PFSK-1 (cell line): ENCODE results near the gene PDE4B.

ENCODE experiments used
- FOXP2 ChIP-seq: optimal IDR thresholded peaks from 2 replicates; pipeline ENCODE3; 2011; ENCODE audit warnings: borderline replicate concordance, control low read depth, inconsistent platforms; ENCODE audit not compliant: insufficient read depth; ENCODE audit errors: extremely low read length, extremely low read depth
- POLR2AphosphoS5 ChIP-seq: IDR thresholded peaks from 2 replicates; pipeline ENCODE4 v1.6.1; 2012; ENCODE audit warnings: low read depth, mild to moderate bottlenecking, control low read depth, low read length, moderate library complexity
- SIN3A ChIP-seq: IDR thresholded peaks from 2 replicates; pipeline ENCODE4 v1.6.1; 2012; ENCODE audit warnings: mild to moderate bottlenecking, low read length, moderate library complexity, borderline replicate concordance; ENCODE audit not compliant: insufficient read depth
- TAF1 ChIP-seq: IDR thresholded peaks from 2 replicates; pipeline ENCODE4 v1.6.1; 2012; ENCODE audit warnings: low read length, control low read depth, borderline replicate concordance; ENCODE audit not compliant: insufficient read depth
- TF ChIP-seq, protein P1 (sequence below), 2 experiments: IDR thresholded peaks; 2 replicates each; pipeline versions ENCODE4 v1.6.1 to v1.8.0; 2011 to 2012; ENCODE audit warnings: low read depth in 2 of 2, low read length in 2 of 2, control low read depth in 1 of 2, inconsistent platforms in 1 of 2, mild to moderate bottlenecking in 1 of 2, moderate library complexity in 1 of 2; ENCODE audit not compliant: insufficient read depth in 1 of 2

PDE4B gene

DNA sequence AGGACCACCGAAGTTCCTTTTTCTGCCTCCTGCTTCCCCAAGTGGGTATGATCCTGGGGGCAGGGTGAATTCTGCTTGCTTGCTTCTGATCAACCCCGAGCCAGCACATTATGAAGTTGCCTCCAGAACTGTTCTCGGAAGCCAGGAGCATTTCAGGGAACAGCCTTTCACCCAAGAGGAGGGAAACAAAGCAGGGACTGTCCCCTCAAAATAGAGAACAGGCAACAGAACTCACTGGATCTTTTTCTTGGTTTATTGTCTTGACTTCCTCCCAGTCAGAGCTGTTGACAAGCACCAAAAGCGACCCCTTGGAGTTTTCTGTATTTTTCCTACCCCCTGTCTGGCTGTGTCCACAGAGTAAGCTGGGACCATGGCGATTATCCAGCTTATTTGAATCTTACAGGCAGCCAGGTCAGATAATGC, 482.9 kb downstream of the PDE4B start:
- TF ChIP-seq FOXP2, result no peak
- TF ChIP-seq POLR2AphosphoS5, result no peak
- TF ChIP-seq, protein P1, sequence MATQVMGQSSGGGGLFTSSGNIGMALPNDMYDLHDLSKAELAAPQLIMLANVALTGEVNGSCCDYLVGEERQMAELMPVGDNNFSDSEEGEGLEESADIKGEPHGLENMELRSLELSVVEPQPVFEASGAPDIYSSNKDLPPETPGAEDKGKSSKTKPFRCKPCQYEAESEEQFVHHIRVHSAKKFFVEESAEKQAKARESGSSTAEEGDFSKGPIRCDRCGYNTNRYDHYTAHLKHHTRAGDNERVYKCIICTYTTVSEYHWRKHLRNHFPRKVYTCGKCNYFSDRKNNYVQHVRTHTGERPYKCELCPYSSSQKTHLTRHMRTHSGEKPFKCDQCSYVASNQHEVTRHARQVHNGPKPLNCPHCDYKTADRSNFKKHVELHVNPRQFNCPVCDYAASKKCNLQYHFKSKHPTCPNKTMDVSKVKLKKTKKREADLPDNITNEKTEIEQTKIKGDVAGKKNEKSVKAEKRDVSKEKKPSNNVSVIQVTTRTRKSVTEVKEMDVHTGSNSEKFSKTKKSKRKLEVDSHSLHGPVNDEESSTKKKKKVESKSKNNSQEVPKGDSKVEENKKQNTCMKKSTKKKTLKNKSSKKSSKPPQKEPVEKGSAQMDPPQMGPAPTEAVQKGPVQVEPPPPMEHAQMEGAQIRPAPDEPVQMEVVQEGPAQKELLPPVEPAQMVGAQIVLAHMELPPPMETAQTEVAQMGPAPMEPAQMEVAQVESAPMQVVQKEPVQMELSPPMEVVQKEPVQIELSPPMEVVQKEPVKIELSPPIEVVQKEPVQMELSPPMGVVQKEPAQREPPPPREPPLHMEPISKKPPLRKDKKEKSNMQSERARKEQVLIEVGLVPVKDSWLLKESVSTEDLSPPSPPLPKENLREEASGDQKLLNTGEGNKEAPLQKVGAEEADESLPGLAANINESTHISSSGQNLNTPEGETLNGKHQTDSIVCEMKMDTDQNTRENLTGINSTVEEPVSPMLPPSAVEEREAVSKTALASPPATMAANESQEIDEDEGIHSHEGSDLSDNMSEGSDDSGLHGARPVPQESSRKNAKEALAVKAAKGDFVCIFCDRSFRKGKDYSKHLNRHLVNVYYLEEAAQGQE (IDR thresholded peaks at IDR 0.05; ENCODE audit: insufficient read depth in 1 of 2, low read depth in 2 of 2, low read length in 2 of 2), result no peak
- TF ChIP-seq TAF1, result no peak
- TF ChIP-seq SIN3A, result no peak

DNA sequence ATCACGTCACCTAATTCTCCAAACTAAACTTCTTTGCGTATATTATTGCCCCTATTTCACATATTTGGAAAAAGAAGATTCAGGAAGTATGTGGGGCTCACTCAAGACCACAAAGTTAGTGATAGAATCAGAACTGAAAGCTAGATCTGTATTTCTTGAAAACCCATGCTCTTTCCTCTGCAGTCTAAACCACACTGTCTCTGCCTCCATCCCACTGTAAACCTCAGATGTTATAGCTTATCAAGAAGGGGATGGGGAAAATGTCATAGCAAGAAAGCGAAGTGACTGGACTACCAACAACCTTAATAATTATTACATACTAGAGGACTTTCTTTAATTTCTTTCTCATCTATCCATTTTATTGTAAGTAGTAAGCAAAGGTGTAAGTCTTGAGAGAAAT, 483.5 kb downstream of the PDE4B start:
- TF ChIP-seq POLR2AphosphoS5, result no peak

DNA sequence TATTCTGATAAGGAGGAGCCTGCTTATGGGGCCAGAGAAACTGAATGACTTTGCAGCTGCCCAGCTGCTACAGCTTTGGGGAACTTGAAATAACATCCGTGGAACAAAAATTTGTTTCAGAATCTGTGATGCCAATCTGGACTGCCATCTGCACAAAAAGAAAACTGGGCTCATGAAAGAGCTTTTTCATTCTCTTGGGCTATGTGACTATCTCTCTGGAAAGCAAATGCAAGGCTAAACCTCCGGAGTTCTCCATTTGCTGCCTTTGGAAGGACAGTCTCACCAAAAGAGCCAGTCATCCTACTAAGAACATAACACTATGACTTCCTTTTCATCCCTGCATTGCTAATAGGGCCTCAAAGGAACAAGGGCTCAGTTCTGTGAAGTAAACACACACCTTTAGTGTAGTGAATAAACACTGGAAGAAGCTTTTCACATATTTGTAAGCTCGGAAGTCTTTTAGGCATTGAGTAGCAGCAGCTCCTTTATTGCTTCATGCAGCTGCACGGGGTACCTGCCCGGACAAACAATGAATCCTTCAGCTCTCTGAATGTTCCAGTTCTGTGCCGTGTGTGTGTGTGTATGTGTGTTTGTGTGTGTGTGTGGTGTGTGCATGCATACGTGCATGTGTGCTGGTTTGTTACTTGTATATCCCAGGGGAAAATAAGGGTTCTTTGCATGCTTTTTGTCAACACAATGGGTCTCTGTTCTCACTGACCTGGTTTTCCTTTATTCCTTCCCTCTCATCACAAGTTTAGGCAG, 485.7 kb downstream of the PDE4B start:
- TF ChIP-seq FOXP2, result no peak
- no peak for TF ChIP-seq TAF1
- TF ChIP-seq SIN3A, result no peak
- no peak for TF ChIP-seq POLR2AphosphoS5
- TF ChIP-seq, protein P1 (IDR thresholded peaks at IDR 0.05; ENCODE audit: insufficient read depth in 1 of 2, low read depth in 2 of 2, low read length in 2 of 2), result no peak

DNA sequence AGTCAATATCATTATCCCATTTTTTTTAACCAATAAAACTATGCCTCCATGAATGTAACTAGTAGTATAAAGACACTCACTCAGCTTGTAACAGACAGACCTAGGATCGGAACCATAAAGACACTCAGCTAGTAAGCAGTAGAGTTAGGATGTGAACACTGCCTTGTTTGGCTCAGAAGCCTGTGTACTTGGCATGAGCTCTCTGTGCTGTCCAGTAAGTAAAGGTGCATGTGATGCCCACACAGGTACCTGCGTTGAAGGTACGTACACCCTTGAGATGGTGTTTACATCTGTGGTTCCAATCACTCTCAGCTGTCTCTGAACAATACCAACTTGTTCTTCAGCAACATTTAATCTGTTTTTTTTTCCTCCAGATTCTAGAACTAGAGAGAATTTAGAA, 489.1 kb downstream of the PDE4B start:
- TF ChIP-seq FOXP2 (no peak), TAF1 (no peak), POLR2AphosphoS5 (no peak), SIN3A (no peak)
- TF ChIP-seq, protein P1 (IDR thresholded peaks at IDR 0.05; ENCODE audit: insufficient read depth in 1 of 2, low read depth in 2 of 2, low read length in 2 of 2), result no peak

DNA sequence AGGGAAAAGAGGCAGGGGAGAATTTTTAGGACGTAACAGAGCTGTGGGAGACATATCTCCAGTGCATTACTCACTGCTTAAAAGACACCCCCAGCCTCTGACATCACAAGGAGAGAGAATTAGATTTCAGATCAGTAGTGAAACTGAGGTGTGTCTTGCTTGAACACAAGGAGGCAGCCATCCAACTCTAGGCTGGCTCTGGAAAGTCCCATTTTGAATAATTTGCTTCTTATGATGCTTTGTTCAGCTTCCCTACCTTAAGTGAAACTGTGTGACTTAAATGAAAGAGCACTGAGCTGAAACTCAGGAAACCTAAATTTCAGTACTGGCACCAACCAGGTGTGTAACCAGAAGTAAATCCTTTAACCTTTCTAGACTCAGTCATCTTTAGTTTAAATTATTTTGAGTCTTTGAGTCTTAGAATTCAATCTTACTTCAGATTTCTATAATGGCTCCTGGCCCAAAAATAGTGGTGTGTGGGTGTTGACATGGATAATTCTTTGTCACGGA, 489.7 kb downstream of the PDE4B start:
- no peak for TF ChIP-seq FOXP2
- TF ChIP-seq SIN3A, result no peak

DNA sequence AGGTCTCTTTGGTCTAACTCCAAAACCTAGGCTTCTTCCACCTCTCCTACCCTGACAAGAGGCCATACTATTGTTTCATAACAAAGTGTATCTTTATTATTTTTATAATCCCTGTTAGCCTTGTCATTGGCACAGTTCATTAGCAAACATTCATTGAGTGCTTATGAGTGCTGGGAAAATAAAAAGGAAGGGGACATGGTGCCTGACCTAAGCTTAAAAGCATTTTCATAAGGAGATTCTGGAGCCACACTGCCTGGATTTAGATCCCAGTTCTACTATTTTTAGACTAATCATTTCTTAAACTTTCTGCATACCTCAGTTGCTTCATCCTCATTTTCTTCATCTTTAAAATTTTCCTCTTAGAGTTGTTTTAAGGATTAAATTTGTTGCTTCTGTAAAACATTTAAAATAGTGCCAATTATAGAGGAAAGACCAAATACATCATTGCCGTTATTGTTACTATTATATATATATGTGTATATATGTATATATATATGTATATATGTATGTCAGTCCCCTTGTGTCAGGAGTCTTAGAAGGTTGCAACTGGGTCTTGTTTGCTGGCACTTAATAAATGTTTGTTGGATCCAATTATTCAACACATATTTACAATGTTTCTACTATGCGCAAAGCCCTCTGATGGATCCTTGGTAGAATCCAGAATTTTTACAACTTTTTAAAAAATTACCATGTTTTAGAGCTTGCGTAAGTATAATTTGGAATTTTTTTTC, 490.4 kb downstream of the PDE4B start:
- TF ChIP-seq, protein P1 (IDR thresholded peaks at IDR 0.05; ENCODE audit: insufficient read depth in 1 of 2, low read depth in 2 of 2, low read length in 2 of 2), result no peak
- no peak for TF ChIP-seq SIN3A
- TF ChIP-seq TAF1, result no peak
- no peak for TF ChIP-seq FOXP2
- TF ChIP-seq POLR2AphosphoS5, result no peak
